ENCODE results near the gene DEAF1. TPM values are rescaled to one million over a fixed set of nuclear protein-coding genes. Genes with fewer than 3 reads are reported as not detected.

DEAF1 gene
- total and polyA plus RNA-seq, 2 of the 13 experiments (the other 11 are each of a cell fraction or from before 2014, with no cell fraction given), result 22.3 to 29.6 TPM

- TF ChIP-seq ZKSCAN1 (IDR thresholded peaks at IDR 0.05; ENCODE audit: low read length) (no peak), ZBTB14 (CRISPR knock-in tag; IDR thresholded peaks at IDR 0.05) (no peak), MEIS2 (CRISPR knock-in tag; IDR thresholded peaks at IDR 0.05) (no peak), JDP2 (CRISPR knock-in tag; IDR thresholded peaks at IDR 0.05; ENCODE audit: borderline replicate concordance) (no peak), ZNF317 (CRISPR knock-in tag; IDR thresholded peaks at IDR 0.05) (no peak), ZNF121 (CRISPR knock-in tag; IDR thresholded peaks at IDR 0.05) (no peak), SOX6 (IDR thresholded peaks at IDR 0.05) (no peak), SOX6 (CRISPR knock-in tag; IDR thresholded peaks at IDR 0.05) (no peak), ZIK1 (CRISPR knock-in tag; IDR thresholded peaks at IDR 0.05; ENCODE audit: borderline replicate concordance, low read depth) (no peak), MYNN (CRISPR knock-in tag; IDR thresholded peaks at IDR 0.05; ENCODE audit: low read depth) (no peak), ZNF142 (CRISPR knock-in tag; IDR thresholded peaks at IDR 0.05) (no peak), XRCC5 (optimal IDR thresholded peaks at IDR 0.05; ENCODE audit: low read length) (peak; percentile 55), YY1 (IDR thresholded peaks at IDR 0.05; ENCODE audit: insufficient read depth, insufficient replicate concordance, low read depth, low read length) (no peak), ZXDC (CRISPR knock-in tag; IDR thresholded peaks at IDR 0.05) (no peak), ZNF770 (CRISPR knock-in tag; IDR thresholded peaks at IDR 0.05) (no peak)
Observed at GRCh38 chr11:662689-663274, 32.2 kb downstream of the DEAF1 start (continued).
